VCaP (cell line): ENCODE results near the gene SYT8.

Experiments
- H3K27ac ChIP-seq: fragments of 450-650 bp; 2 replicates; pipeline ENCODE4 v1.5.1; 2017
- TF ChIP-seq, protein P1 (sequence below): fragments of 450-650 bp; conservative IDR thresholded peaks from 2 replicates; pipeline ENCODE4 v1.5.1; 2017; ENCODE audit warnings: mild to moderate bottlenecking, moderate library complexity

SYT8 gene

DNA sequence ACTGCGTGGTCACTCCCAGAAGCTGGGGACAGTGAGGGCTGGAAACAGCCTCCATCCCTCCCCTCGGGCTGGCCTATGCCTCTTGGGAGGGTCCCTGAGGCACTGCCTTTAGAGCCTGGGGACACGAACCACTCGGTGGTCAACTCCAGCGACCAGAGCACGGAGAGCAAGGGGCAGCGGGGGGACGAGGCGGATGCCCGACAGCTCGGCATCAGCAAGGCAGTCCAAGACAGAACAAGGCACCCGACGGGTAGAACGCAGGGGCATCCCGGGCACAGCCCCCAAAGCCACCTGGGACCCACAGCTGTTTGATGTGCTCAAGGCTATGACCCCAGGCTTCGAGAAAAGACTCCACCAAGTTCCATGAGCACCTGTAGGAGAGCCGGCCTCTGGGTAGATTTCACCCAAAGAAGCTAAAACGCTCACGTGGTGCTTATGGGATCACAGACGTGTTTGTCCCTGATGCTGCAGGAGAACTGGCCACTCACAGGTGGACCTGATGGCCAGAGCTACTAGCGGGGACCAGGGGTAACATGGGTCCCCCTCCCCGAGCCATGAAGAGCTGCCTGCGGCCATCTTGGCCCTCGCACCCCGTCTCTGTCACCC lies 17.6 kb downstream of the SYT8 start:
- no peak overlapping the region for H3K27ac ChIP-seq
- TF ChIP-seq, protein P1, sequence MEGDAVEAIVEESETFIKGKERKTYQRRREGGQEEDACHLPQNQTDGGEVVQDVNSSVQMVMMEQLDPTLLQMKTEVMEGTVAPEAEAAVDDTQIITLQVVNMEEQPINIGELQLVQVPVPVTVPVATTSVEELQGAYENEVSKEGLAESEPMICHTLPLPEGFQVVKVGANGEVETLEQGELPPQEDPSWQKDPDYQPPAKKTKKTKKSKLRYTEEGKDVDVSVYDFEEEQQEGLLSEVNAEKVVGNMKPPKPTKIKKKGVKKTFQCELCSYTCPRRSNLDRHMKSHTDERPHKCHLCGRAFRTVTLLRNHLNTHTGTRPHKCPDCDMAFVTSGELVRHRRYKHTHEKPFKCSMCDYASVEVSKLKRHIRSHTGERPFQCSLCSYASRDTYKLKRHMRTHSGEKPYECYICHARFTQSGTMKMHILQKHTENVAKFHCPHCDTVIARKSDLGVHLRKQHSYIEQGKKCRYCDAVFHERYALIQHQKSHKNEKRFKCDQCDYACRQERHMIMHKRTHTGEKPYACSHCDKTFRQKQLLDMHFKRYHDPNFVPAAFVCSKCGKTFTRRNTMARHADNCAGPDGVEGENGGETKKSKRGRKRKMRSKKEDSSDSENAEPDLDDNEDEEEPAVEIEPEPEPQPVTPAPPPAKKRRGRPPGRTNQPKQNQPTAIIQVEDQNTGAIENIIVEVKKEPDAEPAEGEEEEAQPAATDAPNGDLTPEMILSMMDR: no peak

DNA sequence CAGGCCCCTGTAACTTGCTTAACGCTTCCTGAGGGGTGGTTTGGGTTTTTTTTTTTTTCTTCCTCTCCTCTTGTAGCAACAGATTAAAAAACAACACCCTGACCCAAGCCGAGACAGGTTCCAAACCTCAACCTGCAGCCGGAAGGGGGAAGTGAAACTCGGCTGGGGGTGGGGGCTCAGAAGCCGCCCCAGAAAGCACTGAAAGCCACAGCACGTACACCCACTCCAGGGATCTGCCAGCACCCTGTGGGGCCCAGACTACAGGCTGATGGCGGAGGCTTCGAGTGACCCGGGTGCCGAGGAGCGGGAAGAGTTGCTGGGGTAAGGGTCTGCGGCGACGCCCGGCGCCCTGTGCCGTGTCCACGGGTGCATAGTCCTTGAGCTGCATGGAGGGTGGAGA lies 18.1 kb downstream of the SYT8 start, which contains the start of gene LSP1:
Gene LSP1, plus strand, starts transcription at position 208 of the 400 bp plus-strand sequence. Its CDS starts 61 bp downstream, at position 269.
- no peak within 1 kb of the TSS for H3K27ac ChIP-seq

DNA sequence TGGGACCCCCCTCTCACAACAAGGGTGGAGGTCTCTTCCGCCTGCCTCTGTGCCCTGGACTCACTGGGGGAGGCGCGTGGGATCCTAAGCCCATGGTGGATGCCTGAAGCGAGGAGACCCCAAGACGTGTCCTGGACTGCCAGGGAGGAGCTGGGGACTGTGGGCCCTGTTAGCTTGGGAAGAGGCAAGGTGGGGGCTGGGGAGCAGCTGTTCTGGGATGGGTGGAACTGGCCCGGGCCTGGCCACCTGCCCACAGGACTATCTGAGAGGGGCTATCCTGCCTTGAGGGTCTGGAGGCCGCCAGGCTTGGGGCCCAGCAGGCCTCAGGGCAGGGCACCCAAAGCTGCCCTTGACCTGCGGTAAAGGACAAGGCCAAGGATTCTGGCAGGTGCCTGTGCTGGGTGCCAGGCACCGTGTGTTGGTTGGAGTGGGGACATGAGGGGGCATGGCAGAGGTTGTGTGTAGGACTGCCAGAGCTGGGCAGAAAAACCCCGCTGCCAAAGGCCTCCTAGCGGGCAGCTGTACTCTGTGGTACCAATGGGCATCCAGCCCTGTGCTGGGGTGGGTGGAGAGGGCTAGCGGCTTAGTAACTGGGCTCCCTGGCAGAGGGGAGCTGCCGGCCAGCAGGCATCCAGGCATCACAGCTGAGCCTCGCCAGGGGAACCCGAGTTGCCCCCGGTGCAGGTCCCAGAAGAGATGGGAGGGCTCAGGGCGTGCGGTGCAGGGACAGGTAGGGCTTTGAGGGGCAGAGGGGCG lies 18.8 kb downstream of the SYT8 start:
- TF ChIP-seq, protein P1: no peak
- H3K27ac ChIP-seq: no peak overlapping the region

More for the DNA sequence above, 18.1 kb downstream of the SYT8 start, which contains the start of gene LSP1:
- TF ChIP-seq, protein P1: no peak

DNA sequence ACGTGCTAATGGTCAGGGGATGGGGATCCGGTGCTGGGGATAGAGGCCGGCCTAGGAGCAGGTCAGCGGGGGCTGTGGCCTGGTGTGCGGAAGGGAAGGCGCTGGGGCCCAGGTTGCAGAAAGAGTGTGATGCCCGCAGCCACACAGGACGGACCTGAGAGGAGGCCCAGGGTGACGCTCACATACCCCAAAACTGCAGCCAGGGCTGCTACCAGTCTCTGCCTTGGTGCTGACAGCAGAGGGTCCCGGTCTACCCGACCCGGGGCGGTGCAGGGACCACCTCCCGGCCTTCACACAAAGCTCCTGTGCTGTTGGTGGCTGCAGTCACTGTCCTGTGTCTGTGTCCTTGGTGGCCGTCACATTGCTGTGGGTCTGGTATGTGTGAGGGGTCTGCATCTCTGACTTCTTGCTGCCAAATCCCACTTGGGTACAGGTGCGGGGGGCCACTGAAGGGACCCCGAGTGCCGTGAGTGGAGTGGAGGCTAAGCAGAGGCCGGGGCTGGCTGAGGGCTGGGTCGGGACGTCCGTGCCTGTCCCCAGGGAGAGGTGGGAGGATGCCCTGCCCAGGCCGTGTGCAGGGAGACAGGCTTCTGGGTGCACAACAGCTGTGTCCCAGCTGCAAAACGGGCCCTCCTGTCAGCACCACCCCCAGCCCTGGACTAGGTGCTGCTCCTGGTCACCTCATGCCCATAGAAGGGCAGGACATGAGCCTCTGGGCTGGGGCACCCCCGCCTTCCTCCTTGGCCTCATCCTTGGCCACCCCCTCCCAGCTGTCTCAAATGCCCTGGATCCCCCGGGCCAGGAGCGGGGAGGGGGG lies 19.6 kb downstream of the SYT8 start:
- TF ChIP-seq, protein P1: no peak
- H3K27ac ChIP-seq: no peak overlapping the region

DNA sequence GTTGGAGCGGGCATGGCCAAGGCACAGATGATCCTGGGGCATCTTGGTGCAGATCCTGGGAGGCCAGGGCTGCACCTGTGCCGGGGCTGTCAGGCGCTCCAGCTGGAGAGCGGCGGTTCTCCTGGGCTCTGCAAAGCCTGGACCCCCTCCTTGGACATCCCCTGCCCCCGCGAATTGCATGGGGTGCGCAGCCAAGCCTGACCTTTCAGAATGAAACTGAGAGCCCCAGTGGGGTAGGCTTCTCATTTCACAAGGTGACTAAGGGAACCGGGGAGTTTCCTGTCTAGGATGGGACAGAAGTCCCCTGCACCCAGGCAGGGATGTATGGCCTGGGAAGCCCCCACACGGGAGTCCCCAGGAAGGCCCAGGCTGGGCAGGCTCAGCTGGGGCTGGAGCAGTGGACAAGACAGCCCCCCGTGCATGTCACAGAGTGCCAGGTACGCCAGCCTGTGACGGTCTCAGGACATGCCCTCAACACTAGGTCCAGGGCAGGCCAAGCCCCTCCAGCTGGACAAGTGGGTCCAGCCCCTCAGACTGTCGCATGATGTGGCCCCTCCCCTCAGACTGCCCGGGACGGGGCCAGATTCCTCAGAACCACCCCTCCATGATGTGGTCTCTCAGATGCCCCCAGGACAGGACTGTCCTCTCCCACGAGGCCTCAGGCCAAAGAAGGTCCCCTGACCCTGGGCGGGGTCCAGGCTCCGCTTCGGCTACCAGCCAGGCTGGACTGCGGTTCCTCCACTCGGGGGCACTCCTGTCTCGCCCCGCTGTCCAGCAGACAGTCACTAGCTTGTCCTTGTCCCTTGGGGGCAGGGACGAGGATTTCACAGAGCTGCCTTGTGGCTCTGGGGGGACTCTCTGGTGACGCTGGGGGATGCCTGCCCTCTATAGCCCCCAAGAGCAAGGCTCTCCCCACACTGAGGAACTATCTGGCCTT lies 20.4 kb downstream of the SYT8 start:
- H3K27ac ChIP-seq: no peak overlapping the region
- TF ChIP-seq, protein P1: no peak

DNA sequence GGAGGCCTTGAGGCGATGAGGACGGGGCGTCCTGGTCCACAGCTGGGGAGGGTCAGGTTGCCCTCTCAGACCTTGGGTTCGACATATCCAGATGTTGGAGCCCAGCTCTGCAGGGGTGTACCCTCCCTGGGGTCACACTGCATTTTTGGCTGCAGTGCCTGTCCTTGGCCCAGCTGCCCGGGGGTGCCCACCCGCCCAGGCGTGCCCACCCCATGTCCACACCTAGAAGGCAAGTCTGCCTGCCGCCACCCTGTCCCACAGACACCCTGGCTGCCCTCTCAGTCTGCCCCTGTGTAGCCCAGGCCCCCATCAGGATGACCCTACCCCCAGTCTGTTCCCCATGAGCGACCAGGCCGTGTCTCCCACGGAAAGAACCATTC lies 21.1 kb downstream of the SYT8 start:
- no peak overlapping the region for H3K27ac ChIP-seq
- TF ChIP-seq, protein P1: no peak
